ENCODE results near the gene CFAP126. TPM values are rescaled to one million over a fixed set of nuclear protein-coding genes. Genes with fewer than 3 reads are reported as not detected.

CFAP126 gene
- total and polyA plus RNA-seq, 2 of the 13 experiments (the other 11 are each of a cell fraction or from before 2014, with no cell fraction given) = not detected

GRCh38 chr1:161399257-161399998, 31.8 kb upstream of the CFAP126 start (continued):
- TF ChIP-seq FOXM1 (CRISPR knock-in tag; IDR thresholded peaks at IDR 0.05) (no peak), BHLHE40 (IDR thresholded peaks at IDR 0.05; ENCODE audit: low read length) (no peak), NFKBIZ (CRISPR knock-in tag; IDR thresholded peaks at IDR 0.05) (no peak; the same call in 1 of the 2 replicates), CSRNP2 (CRISPR knock-in tag; conservative IDR thresholded peaks at IDR 0.05; ENCODE audit: low read depth) (no peak), ZSCAN21 (CRISPR knock-in tag; IDR thresholded peaks at IDR 0.05; ENCODE audit: borderline replicate concordance) (no peak), TFE3 (CRISPR knock-in tag; IDR thresholded peaks at IDR 0.05) (0 out of 2 replicates have a peak, but pooled peaks have one; percentile 16), ZNF333 (CRISPR knock-in tag; IDR thresholded peaks at IDR 0.05; ENCODE audit: borderline replicate concordance) (peak; percentile 95), MZF1 (CRISPR knock-in tag; IDR thresholded peaks at IDR 0.05; ENCODE audit: borderline replicate concordance) (0 out of 2 replicates have a peak, but pooled peaks have one; percentile 3), ZNF44 (CRISPR knock-in tag; IDR thresholded peaks at IDR 0.05) (peak; percentile 81; the same call in 1 of the 2 replicates), ZNF761 (CRISPR knock-in tag; conservative IDR thresholded peaks at IDR 0.05) (peak; percentile 66; the same call in 1 of the 2 replicates), CENPX (CRISPR knock-in tag; IDR thresholded peaks at IDR 0.05) (no peak), GPBP1L1 (CRISPR knock-in tag; IDR thresholded peaks at IDR 0.05) (no peak), ZNF501 (CRISPR knock-in tag; IDR thresholded peaks at IDR 0.05) (peak; percentile 98), AGO1 (IDR thresholded peaks at IDR 0.05; ENCODE audit: low read depth, low read length, poor library complexity, severe bottlenecking) (peak; percentile 29), ZMAT3 (CRISPR knock-in tag; conservative IDR thresholded peaks at IDR 0.05) (peak; percentile 63; the same call in 1 of the 2 replicates), SNAI1 (CRISPR knock-in tag; IDR thresholded peaks at IDR 0.05; ENCODE audit: borderline replicate concordance) (peak; percentile 97), YEATS4 (CRISPR knock-in tag; IDR thresholded peaks at IDR 0.05; ENCODE audit: borderline replicate concordance) (peak; percentile 79), MXD3 (CRISPR knock-in tag; IDR thresholded peaks at IDR 0.05) (peak; percentile 20; the same call in 1 of the 2 replicates), MTERF4 (CRISPR knock-in tag; IDR thresholded peaks at IDR 0.05) (peak; percentile 73), TEF (CRISPR knock-in tag; IDR thresholded peaks at IDR 0.05) (no peak), ZBTB25 (CRISPR knock-in tag; IDR thresholded peaks at IDR 0.05) (peak; percentile 68; the same call in 1 of the 2 replicates)

All from HepG2 (cell line).